ENCODE results near the gene SHMT2.

The SHMT2 gene

DNA sequence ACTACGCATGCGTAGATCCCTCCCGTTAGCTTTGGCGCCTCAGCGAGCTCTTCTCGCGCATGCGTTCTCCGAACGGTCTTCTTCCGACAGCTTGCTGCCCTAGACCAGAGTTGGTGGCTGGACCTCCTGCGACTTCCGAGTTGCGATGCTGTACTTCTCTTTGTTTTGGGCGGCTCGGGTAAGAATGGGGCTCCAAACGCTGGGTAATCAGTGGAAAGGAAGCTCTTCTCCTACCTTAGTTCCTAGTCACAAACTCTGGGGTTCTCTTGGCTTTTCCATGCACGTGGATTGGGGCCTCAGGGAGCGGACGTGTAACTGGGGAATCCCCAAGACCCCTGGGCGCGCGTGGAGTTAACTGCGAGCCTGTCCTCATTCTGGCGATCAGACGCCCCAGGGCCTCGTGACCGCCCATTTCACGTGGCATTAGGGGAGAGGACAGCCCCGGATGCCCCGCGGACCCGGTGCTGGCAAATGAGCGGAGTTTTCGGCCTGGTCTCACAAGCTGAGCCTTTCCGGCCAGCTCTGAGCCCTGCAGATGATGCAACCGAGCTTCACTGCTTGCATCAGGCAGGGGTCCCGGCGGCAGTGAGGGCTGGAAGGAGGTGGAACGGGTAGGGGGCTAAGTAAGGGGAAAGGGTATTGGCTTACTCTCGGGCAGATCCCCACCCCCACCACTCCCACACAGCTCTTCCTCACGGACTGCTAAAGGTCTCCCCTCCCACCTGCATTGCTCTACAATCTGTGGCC lies at the start of gene SHMT2:
Gene SHMT2 (plus strand): TSS at position 78 of the 747 bp plus-strand sequence. CDS start 68 bp downstream, at position 146.
- peak; percentile 97 for DNase-seq

DNA sequence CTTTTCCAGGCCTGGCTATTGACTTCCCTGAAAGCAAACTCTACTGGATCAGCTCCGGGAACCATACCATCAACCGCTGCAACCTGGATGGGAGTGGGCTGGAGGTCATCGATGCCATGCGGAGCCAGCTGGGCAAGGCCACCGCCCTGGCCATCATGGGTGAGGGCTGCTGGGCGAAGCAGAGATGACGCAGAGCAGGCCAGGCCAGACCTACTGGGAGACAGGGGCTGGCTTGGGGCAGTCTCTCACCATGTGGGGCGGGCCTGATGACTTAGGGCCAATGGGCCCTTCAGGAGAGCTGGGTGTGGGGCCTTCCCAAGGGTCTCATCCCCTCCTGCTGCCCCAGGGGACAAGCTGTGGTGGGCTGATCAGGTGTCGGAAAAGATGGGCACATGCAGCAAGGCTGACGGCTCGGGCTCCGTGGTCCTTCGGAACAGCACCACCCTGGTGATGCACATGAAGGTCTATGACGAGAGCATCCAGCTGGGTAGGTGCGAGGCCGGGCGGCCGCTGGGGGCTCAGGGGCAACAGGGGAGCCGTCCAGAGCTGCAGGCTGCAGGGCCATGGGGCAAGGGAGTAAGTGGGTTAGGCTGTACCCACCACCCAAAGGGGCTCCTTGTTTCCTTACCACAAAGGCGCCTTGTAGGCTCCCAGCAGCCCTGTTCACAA lies 49.1 kb upstream of the SHMT2 start:
- no peak for DNase-seq

DNA sequence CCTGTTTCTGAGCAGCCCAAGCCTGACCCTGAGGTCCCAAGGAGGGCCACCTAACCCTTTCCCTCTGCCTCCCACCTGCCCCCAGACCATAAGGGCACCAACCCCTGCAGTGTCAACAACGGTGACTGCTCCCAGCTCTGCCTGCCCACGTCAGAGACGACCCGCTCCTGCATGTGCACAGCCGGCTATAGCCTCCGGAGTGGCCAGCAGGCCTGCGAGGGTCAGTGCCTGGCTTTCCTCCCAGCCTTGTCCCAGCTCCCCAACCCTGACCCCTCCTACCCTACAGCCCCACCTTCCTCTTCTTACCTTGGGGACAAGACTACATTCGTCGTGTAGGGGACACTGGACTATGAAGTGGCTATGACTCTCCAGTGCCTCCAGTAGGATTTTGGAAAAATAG lies 48.4 kb upstream of the SHMT2 start:
- DNase-seq, result no peak

DNA sequence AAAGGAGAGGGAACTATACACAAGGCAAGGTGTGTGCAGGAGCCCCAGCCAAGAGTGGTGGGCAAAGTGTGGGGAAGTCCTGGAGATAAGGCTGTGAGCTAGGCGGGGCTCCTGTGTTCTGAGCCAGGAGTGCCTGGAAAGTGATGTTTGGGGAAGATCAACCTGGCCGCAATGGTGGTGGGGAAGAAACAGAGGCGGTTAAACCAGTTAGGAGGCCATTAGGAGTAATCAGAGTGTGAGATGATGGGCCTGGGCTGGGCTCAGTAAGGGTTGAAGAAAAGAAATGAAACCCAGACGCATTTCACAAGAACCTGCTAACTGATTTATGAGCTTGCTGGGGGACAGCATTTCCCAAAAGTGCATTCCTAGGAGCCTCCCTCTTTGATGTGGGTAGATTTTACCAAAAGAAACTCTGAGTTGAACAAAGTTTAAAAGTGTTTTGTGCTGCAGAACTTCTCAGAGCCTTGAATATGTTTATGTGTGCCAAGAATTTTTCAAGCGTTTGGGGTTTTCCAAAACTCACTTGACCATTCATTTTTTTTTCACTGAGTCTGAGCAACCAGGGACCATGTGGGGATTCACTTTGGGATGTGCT lies 47.9 kb upstream of the SHMT2 start:
- no peak for DNase-seq

DNA sequence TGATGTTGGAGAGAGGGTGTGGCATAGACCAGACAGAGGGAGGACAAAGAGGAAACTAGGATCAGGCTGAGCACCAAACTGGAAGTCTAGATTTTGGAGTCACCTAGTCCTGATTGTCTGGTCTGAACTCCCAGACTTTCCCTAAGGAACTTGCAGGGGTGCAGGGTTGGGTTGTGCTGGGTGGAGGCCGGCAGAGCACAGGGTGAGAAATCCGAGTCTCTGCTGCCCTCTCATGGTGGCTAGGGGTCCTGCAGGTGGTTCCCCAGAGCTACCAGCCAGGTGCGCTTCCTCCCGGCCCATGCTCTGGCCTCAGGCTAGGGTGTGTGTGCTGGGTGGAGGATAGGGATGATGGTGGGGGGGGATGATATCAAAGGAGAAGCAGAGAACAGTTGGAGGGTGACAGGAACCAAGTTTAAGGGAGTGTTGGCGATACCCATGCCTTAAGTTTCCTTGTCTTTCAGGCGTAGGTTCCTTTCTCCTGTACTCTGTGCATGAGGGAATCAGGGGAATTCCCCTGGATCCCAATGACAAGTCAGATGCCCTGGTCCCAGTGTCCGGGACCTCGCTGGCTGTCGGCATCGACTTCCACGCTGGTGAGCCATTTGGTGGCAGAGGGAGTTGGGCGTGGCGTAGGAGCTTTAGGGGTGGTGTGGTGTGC lies 46.5 kb upstream of the SHMT2 start:
- peak; percentile 84 for DNase-seq

DNA sequence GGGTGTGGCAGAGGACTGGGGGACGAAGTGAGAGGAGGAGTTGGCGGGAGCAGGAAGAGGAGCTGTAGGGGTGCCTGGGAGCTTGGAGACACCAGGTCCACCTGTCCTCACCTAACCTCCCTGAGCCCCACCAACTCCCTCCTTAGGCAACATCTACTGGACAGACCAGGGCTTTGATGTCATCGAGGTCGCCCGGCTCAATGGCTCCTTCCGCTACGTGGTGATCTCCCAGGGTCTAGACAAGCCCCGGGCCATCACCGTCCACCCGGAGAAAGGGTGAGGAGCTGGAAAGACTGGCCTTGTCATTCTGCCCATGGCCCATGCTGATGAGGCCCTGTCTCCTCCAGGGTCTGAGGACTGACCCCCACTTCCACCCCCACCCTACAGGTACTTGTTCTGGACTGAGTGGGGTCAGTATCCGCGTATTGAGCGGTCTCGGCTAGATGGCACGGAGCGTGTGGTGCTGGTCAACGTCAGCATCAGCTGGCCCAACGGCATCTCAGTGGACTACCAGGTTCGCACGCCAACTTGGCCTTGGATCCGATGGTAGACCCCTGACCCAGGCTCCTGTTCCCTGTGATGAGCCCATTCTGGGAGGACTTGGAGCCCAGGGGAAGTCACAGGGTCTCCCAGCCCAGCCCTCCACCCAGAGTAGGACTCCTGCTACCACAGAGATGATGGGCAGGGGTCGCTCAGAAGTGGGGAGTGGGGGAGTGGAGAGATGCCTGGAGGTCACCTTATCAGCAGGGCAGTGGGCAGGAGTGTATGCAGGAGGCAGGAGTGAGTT lies 45.4 kb upstream of the SHMT2 start:
- DNase-seq, result no peak

DNA sequence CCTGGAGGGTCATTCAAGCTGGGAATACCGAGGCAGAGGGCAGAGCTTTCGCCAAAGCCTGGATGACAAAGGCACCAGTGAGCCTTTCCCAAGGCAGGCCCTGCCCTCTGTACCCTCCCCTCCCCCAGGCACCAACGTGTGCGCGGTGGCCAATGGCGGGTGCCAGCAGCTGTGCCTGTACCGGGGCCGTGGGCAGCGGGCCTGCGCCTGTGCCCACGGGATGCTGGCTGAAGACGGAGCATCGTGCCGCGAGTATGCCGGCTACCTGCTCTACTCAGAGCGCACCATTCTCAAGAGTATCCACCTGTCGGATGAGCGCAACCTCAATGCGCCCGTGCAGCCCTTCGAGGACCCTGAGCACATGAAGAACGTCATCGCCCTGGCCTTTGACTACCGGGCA lies 44.1 kb upstream of the SHMT2 start:
- no peak for DNase-seq

DNA sequence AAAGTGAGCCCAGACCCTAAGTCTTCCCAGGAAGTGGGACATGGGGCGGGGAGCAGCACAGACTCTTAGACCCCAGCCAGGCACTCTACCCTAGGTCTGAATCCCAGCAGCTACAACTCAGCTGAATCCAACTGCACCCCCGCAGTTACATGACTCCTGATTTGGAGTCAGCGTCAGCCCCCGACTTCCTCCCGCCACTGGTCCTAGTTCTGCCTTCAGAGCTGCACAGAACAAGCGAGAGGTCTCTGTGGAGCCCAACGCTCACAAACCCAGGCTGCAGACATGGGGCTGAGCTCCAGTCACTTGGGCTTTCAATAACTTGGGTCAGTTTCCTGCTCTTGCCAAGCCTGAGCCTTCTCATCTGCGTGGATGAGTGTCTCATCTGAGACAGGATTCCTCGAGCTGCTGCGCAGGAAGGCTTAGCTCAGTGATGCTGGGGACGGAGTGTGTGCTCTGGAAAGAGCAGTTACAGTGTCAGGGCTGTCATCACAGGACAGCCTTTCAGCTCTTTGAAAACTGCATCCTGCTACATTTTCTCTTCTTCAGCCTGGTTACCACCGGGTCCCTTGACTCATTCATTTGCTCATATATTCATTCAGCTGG lies 43.5 kb upstream of the SHMT2 start:
- DNase-seq, result no peak

DNA sequence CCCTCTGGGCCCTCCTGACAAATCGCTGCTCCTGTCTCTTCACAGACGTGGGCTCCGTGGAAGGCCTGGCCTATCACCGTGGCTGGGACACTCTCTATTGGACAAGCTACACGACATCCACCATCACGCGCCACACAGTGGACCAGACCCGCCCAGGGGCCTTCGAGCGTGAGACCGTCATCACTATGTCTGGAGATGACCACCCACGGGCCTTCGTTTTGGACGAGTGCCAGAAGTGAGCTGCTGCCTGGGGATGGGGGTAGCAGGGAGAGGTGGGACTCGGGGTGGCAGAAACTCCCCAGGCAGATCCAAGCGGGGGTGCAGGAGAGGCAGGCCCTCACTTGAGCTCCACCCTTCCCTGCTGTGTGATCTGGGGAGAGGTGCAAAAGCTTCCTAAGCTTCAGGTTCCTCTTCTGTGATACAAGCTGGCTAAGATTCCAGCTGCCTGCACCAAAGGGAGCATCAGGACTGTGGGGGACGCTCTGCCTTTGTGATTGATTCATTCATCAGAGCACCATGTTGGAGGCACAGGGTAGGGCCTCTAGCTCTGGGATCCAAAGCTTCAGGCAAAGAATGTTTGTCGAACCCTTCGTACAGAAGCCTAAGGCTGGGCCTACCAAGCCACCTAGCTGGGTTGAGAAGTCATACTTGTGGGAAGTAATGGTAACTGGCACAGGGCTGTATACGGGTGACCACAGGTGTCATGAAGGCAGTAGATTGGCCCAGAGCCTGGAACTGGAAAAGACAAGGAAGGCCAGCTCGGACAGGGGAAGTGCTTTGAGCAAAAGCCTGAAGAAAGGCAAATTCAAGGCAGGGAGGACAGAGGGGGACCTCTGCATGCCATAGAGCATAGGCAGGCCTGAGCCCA lies 42.1 kb upstream of the SHMT2 start:
- DNase-seq, result no peak

DNA sequence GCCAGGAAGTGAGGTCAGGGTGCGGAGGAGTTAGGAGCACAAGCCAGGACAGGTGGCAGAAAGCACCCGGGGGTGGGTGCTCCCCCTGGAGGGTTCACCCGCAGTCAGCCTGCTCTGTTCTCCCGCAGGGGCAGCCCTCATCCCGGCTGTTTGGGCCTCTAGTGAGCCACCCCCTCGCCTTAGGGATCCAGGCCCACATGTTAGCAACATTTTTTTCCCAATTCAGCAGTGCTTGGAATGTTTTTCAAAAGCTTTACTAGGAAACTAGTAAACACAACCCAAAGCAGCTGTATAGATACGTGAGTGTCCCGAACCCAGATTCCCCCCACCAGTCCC lies 41.5 kb upstream of the SHMT2 start:
- no peak for DNase-seq

DNA sequence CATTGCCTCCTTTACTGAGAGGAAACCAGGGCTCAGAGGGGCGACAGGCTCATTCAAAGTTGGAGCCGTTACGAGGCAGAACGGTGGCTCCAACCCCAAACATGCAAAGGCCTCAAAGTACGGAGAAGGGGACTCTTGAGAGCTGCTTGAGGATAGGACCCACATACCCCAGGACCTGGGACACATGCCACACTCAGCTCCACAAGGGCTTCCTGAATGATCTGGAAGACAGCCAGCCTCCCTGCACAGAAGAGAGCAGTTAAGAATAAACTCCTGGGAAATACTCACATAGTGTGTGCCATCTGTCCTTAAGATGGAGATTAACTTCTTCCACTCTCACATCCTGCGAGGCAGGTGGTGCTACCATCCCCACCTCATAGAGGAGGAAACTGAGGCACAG lies 39.5 kb upstream of the SHMT2 start:
- no peak for DNase-seq

DNA sequence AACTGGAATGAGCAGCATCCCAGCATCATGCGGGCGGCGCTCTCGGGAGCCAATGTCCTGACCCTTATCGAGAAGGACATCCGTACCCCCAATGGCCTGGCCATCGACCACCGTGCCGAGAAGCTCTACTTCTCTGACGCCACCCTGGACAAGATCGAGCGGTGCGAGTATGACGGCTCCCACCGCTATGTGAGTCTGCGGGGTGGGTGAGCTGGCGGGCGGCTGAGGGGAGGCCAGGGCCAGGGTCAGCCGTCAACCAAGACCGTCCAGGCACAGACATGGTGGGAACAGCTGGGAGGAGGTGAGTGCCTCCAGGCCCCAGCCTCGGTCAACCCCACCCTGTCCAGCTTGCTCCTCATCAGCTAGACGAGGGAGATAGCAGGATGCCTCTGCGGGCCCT lies 38.7 kb upstream of the SHMT2 start:
- no peak for DNase-seq

DNA sequence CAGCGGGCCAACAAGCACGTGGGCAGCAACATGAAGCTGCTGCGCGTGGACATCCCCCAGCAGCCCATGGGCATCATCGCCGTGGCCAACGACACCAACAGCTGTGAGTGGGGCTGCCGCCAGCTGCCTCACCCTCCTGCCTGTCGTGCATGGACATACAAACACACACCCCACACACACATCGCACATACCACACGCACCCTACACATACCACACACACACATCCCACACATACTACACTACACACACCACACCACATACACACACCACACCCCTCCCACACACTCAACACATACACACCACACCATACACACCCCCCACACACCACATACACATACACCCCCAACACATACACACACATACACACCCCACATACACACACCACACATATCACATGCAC lies 38.1 kb upstream of the SHMT2 start:
- DNase-seq, result no peak

DNA sequence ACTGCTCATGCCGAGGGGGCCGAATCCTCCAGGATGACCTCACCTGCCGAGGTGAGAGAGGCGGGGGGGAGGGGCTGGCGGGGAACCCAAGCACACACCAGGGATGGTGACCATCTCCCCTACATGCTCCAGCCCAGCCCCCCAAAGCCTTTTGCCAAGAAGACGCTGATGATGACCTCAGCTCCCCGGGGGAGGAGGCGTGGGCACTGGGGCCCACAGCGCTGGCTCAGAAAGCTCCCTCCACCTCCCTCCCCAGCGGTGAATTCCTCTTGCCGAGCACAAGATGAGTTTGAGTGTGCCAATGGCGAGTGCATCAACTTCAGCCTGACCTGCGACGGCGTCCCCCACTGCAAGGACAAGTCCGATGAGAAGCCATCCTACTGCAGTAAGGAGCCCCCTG lies 36.6 kb upstream of the SHMT2 start:
- DNase-seq, result no peak

DNA sequence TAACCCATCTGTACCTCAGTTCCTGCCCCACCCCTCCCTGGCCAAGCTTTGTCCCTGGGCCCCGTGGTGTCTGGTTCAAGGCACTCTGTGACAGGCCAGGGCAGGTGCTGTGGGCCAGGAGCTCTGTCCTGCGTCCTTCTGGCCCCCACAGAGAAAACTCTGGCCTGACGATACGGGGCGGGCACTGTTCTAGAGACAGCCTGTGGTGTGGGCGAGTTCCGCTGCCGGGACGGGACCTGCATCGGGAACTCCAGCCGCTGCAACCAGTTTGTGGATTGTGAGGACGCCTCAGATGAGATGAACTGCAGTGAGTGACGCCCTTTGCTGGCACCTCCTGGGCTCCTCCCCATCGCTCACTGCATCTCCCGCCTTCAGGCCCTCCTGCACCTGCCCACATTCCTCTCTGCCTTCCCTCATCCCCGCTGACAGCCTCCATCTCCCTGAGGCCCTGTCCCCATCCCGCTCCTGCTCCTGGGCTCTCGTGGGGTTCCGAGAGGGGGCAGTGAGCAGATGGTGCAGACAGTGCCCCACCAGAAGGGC lies 35.7 kb upstream of the SHMT2 start:
- no peak for DNase-seq

DNA sequence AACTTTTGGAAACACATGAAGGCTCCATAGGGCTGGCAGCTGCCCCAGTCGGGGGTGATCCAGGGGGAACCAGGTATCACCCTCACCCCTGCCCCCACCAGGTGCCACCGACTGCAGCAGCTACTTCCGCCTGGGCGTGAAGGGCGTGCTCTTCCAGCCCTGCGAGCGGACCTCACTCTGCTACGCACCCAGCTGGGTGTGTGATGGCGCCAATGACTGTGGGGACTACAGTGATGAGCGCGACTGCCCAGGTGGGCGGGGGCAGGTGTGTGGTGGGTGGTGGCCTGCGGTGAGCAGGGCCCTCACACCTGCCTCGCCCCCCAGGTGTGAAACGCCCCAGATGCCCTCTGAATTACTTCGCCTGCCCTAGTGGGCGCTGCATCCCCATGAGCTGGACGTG lies 35.3 kb upstream of the SHMT2 start:
- DNase-seq, result no peak

DNA sequence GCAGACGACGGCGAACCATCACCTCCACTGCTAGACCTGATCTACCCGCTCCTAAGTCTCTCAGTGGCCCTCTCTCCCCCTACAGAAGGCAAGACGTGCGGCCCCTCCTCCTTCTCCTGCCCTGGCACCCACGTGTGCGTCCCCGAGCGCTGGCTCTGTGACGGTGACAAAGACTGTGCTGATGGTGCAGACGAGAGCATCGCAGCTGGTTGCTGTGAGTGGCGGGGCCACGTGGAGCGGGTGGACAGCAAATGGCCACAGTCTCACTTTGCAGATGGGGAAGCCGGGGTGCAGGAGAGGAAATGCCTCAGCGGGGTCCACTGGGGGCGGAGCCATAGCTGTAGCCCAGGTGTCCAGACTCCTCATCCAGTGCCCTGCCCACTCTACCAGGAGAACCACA lies 34.3 kb upstream of the SHMT2 start:
- DNase-seq, result no peak

DNA sequence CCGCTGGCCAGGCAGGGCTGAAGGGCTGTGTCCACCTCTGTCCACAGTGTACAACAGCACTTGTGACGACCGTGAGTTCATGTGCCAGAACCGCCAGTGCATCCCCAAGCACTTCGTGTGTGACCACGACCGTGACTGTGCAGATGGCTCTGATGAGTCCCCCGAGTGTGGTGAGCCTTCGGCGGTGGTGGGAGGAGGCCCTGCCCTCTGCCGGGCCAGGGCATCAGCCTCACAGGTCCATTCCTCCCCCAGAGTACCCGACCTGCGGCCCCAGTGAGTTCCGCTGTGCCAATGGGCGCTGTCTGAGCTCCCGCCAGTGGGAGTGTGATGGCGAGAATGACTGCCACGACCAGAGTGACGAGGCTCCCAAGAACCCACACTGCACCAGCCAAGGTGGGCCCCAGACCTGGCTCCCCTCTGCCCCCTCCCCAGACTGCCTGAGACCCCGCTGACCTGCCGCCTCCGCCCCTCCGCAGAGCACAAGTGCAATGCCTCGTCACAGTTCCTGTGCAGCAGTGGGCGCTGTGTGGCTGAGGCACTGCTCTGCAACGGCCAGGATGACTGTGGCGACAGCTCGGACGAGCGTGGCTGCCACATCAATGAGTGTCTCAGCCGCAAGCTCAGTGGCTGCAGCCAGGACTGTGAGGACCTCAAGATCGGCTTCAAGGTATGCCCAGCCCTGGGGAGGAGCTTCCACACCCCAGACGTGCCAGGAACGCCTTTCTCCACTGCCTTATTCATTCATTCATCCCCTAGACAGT lies 33.7 kb upstream of the SHMT2 start:
- DNase-seq, result no peak

DNA sequence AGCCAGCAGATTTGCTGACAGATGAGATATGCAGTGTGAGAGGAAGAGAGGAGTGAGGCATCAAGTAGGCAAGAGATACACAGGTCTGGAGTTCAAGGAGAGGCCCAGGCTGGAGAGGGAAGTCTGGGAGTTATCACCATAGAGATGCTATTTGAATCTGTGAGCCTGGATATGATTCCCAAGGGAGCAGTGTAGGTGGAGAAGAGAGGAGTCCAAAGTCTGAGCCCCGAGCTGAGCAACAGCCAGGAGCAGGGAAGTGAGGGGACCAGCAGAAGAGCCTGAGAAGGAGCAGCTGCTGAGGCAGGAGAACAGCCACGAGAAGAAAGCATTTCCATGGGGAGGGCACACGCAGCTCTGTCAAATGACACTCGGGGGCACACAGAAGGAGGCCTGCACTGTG lies 33.1 kb upstream of the SHMT2 start:
- no peak for DNase-seq

DNA sequence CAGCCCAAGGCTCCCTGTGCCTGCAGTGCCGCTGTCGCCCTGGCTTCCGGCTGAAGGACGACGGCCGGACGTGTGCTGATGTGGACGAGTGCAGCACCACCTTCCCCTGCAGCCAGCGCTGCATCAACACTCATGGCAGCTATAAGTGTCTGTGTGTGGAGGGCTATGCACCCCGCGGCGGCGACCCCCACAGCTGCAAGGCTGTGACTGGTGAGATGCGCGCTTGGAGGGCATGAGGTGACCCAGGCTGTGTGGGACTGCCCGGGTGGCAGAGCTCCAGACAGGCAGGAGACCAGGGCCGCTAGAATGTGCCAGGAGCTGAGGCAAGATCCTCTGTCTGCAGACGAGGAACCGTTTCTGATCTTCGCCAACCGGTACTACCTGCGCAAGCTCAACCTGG lies 32.6 kb upstream of the SHMT2 start:
- no peak for DNase-seq

DNA sequence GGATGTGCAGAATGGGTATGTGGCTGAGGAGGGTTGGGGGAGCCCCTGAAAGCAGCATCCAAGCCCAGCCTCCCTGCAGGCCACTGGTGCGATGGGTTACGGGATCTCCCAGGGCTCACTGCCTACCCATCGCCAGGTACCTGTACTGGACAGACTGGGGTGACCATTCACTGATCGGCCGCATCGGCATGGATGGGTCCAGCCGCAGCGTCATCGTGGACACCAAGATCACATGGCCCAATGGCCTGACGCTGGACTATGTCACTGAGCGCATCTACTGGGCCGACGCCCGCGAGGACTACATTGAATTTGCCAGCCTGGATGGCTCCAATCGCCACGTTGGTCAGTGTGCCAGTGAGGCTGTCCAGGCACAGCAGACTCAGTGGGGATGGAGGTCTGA lies 31.2 kb upstream of the SHMT2 start:
- no peak for DNase-seq

Data from activated CD4-positive, alpha-beta T cell treated with anti-CD3 and anti-CD28 coated beads, Interleukin-2, Interleukin-6, amounts not matched to agents 100 ng/mL and 50 ng/mL, durations not matched to agents 16 hours and 8 hours (primary cell).